GM12875 (cell line): ENCODE data around the gene TBC1D17.
A peak's percentile ranks its signal among the peaks of the same experiment; 100 is the strongest.

Experiments used
- H3K4me3 ChIP-seq: one replicate; pipeline ENCODE4 v1.5.1; 2011; ENCODE audit warnings: low read depth, low read length, control low read depth
- CTCF ChIP-seq: IDR thresholded peaks from 2 replicates; pipeline ENCODE4 v1.5.1; 2011; ENCODE audit warnings: low read depth, mild to moderate bottlenecking, control low read depth, inconsistent platforms, low read length, moderate library complexity, borderline replicate concordance; ENCODE audit not compliant: insufficient read depth

Gene TBC1D17

DNA sequence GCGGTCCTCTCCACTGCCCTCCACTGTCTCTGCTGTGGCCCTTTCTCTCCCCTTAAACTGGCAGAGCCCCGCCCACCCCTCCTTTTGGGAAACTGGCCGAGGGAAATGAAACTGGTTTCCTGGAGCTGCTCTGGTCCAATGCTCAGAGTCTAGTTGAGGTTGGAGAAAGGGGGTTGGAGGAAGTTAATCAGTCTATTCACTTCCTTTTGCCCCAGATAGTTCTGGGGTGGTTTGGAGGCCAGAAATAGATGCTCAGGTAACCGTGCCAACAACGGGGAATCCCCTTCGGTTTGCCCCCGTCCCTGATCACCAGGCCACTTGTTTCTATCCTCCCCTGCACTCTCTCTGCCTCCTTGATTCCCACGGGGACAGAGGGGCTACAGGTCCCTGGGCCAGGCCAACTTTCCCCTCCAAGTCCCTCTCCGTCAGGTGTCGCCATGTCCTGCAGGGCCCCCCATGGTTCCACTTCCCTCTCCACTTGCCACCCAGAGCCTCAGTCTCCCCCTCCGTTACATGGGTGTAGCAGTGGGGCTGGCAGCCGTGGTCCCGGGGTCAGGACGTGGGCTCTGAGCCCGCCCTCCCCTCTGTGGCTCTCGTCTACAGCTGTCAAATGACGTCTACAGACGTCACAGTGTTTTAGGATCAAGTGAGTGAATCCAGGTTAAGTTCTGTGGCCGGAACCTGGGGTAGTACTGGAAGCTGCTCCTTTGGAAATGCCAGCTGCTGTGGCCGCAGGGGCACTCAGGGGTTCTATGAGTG, 19.5 kb downstream of the TBC1D17 start, which contains the start of gene IL4I1:
Gene IL4I1, minus strand, starts transcription at position 25 of the 759 bp plus-strand sequence. CDS start 727 bp downstream, outside the sequence.
- no peak for TF ChIP-seq CTCF
- H3K4me3 ChIP-seq: peak within 1 kb of the TSS; percentile 76

- no peak for TF ChIP-seq CTCF
- no peak overlapping the region for H3K4me3 ChIP-seq
Observed at GRCh38 chr19:49904136-49904535, 26.6 kb downstream of the TBC1D17 start.

GRCh38 chr19:49906879-49907564, 29.5 kb downstream of the TBC1D17 start:
- TF ChIP-seq CTCF: no peak
- no peak overlapping the region for H3K4me3 ChIP-seq

GRCh38 chr19:49907745-49908446, 30.4 kb downstream of the TBC1D17 start:
- TF ChIP-seq CTCF: no peak

GRCh38 chr19:49908480-49909420, 31.2 kb downstream of the TBC1D17 start:
- TF ChIP-seq CTCF: no peak

More at GRCh38 chr19:49907745-49908446, 30.4 kb downstream of the TBC1D17 start:
- no peak overlapping the region for H3K4me3 ChIP-seq

GRCh38 chr19:49910179-49910578, 32.7 kb downstream of the TBC1D17 start:
- H3K4me3 ChIP-seq: no peak overlapping the region
- no peak for TF ChIP-seq CTCF

More at GRCh38 chr19:49908480-49909420, 31.2 kb downstream of the TBC1D17 start:
- no peak overlapping the region for H3K4me3 ChIP-seq
